GM19099 (cell line): Measurements from ENCODE around the gene MS4A7.

ENCODE experiments used
- POLR2A ChIP-seq: IDR thresholded peaks from 3 replicates; pipeline ENCODE4 v1.6.1; 2011; ENCODE audit warnings: low read depth; ENCODE audit not compliant: insufficient read length; ENCODE audit errors: extremely low read depth

The MS4A7 gene

DNA sequence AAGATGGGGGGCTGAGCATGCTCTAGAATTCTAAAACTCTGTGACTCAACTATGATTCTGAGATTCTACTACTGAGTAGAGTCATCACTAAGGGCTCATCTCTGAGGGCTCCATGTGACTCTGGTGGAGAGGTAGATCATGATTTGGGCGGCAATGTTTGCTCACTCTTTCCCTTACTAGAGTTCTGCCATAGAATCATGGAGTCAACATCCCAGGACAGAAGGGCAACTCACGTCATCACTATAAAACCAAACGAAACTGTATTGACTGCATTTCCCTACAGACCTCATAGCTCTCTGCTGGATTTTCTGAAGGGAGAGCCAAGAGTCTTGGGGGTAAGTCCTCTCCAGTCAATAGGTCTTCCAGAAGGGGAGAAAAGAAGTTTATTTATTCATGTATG, 18.1 kb downstream of the MS4A7 start, which contains the start of gene MS4A14:
Gene MS4A14 (plus strand): TSS at position 78 of the 400 bp plus-strand sequence. CDS start 120 bp downstream, at position 198.
- no peak for TF ChIP-seq POLR2A

GRCh38 chr11:60396799-60397198, 18.5 kb downstream of the MS4A7 start:
- no peak for TF ChIP-seq POLR2A

DNA sequence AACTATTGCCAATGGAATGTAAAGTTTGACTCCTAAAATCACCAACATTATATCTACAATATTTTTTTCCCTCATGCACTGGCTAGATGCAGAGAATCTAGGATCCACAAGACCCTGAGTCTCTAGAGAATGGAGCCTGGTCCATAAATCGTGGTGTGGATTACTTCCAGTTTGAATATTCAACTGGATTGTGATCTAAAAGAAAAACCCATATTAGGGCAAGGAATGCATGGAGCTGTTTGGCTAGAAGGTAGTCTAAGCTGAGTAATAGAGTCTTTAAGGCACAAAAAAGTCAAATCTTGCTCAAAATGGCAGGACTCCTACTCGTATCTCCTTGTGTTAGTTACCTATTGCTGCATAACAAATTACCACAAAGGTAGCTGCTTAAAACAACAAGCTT, 41.7 kb downstream of the MS4A7 start:
- no peak for TF ChIP-seq POLR2A

DNA sequence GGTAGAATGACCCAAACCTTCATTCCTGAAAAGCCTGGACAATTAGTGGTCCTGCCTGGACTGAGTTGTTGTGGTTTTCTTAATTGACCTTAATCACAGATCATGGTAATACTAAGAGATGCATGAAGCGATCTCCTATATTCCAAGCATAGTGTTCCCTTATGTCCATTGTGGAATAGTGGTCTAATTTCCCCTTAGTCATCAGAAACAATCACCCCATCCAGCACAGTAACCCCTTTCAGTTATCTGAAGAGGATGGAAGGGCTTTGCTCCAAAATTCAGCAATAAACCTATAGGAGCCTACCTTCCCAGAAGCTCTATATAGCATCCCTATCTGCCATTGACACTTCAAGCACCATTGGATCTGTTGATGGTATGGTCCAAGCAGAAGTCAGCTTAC, 44.3 kb downstream of the MS4A7 start:
- no peak for TF ChIP-seq POLR2A

- no peak for TF ChIP-seq POLR2A
These were observed 50.2 kb downstream of the MS4A7 start for GRCh38 chr11:60428517-60428916.

GRCh38 chr11:60429272-60429671, 50.9 kb downstream of the MS4A7 start, which contains the start of gene MS4A5:
Gene MS4A5 (plus strand): TSS chr11:60429572. CDS start chr11:60429675, 103 bp downstream.
- no peak for TF ChIP-seq POLR2A

GRCh38 chr11:60431251-60431650, 52.9 kb downstream of the MS4A7 start:
- TF ChIP-seq POLR2A: no peak

GRCh38 chr11:60433401-60433800, 55.1 kb downstream of the MS4A7 start:
- no peak for TF ChIP-seq POLR2A
